SU-DHL-6 (cell line): ENCODE data around the gene CDC42BPA.
"Not testable (repeated sequence)": the region's sequence is repeated elsewhere in the genome, so short reads cannot be mapped to it uniquely, and the experiment has no call there.

Experiments
- CTCF ChIP-seq: fragments of 200-600 bp; sonication (generic); IDR thresholded peaks from one replicate; pipeline ENCODE4 v1.5.1; 2017; ENCODE audit warnings: antibody characterized with exemption, mild to moderate bottlenecking, low read length, moderate library complexity; ENCODE audit not compliant: insufficient read depth, poor library complexity, severe bottlenecking
- EZH2phosphoT487 ChIP-seq: fragments of 200-600 bp; sonication (generic), shearing (Covaris generic); conservative IDR thresholded peaks from 2 replicates; pipeline ENCODE4 v1.6.1; 2018; ENCODE audit warnings: mild to moderate bottlenecking, antibody characterized with exemption, low read length, moderate library complexity, mixed read lengths

DNA sequence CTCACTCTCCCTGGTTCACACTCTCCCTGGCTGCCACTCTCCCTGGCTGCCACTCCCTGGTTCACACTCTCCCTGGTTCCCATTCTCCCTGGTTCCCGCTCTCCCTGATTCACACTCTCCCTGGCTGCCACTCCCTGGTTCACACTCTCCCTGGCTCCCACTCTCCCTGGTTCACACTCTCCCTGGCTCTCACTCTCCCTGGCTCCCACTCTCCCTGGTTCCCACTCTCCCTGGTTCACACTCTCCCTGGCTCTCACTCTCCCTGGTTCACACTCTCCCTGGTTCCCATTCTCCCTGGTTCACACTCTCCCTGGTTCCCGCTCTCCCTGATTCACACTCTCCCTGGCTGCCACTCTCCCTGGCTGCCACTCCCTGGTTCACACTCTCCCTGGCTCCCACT lies 362.4 kb downstream of the CDC42BPA start:
- TF ChIP-seq CTCF, EZH2phosphoT487: not testable (repeated sequence)
